ENCODE measurements around the gene WBP2.

DNA sequence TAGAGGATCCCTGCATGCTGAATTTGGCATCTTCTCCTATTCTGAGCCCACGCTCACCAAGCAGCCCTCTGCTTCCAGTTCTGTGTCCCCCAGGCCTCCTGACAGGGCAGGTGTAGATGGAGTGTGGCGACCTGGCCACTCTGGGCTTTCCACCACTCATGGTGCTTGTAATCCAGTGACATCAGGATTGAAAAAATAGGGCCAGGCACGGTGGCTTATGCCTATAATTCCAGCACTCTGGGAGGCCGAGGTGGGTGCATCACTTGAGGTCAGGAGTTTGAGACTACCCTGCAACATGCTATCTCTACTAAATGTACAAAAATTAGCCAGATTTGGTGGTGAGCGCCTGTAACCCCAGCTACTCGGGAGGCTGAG, 41.1 kb downstream of the WBP2 start:
- TF ChIP-seq, protein P1, sequence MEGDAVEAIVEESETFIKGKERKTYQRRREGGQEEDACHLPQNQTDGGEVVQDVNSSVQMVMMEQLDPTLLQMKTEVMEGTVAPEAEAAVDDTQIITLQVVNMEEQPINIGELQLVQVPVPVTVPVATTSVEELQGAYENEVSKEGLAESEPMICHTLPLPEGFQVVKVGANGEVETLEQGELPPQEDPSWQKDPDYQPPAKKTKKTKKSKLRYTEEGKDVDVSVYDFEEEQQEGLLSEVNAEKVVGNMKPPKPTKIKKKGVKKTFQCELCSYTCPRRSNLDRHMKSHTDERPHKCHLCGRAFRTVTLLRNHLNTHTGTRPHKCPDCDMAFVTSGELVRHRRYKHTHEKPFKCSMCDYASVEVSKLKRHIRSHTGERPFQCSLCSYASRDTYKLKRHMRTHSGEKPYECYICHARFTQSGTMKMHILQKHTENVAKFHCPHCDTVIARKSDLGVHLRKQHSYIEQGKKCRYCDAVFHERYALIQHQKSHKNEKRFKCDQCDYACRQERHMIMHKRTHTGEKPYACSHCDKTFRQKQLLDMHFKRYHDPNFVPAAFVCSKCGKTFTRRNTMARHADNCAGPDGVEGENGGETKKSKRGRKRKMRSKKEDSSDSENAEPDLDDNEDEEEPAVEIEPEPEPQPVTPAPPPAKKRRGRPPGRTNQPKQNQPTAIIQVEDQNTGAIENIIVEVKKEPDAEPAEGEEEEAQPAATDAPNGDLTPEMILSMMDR (IDR thresholded peaks at IDR 0.05 in 4 of 5, conservative IDR thresholded peaks at IDR 0.05 in 1 of 5): no peak
- TF ChIP-seq POLR2A (IDR thresholded peaks at IDR 0.05): no peak
